HepG2 (cell line): ENCODE data around the gene SPTBN5. TPM values are rescaled to one million over a fixed set of nuclear protein-coding genes. Genes with fewer than 3 reads are reported as not detected.

Experiments
- ATAC-seq: fragments of 200-7000 bp; cut with Tn5 transposase; 3 replicates; pipeline ENCODE4 v1.9.1; 2020; ENCODE audit warnings: mild to moderate bottlenecking, moderate library complexity
- BruUV-seq: library from RNA; stranded (reverse); fragments of 400-500 nt; replicated peaks from 2 replicates; lab custom pipeline; 2021; lab: Mats Ljungman, UMichigan
- CTCF ChIA-PET: fragments of 300-600 bp; formaldehyde crosslinking; extraction: SDS; loops from one replicate; lab custom pipeline; 2021; ENCODE audit warnings: low total read pairs, inconsistent platforms, low intra/inter-chr PET ratio; lab: Yijun Ruan, JAX
- POLR2A ChIA-PET: fragments of 350-600 bp; sonication (Branson Sonifier 250); formaldehyde crosslinking; loops from one replicate; lab custom pipeline; 2020; ENCODE audit warnings: antibody characterized with exemption, inconsistent platforms; lab: Yijun Ruan, JAX
- DNase-seq: peaks from one replicate; pipeline ENCODE4 v3.0.0-alpha.2; 2015; ENCODE audit warnings: low spot score
- FAIRE-seq: peaks from 3 replicates; lab custom pipeline; 2011; peaks lifted over from hg19 to GRCh38; lab: Jason Lieb, UNC
- H2AFZ ChIP-seq: one replicate; pipeline ENCODE4 v1.6.1; 2011; ENCODE audit warnings: low read length, inconsistent platforms
- H3K27ac ChIP-seq: fragments of 300-600 bp; 3 replicates; pipeline ENCODE4 v1.8.0; 2011; ENCODE audit warnings: mixed run types, mild to moderate bottlenecking, mixed read lengths, low read length, inconsistent platforms; ENCODE audit not compliant: insufficient read depth; ENCODE audit errors: extremely low read length
- H3K27me3 ChIP-seq, 2 experiments: fragments of 200-600 bp in 1 of 2; 2 replicates in 1 of 2; 3 replicates in 1 of 2; pipeline versions ENCODE4 v1.6.0 to v1.8.0; 2011; ENCODE audit warnings: low read length in 2 of 2, mild to moderate bottlenecking in 2 of 2, moderate library complexity in 2 of 2, inconsistent platforms in 1 of 2; ENCODE audit not compliant: insufficient read depth in 2 of 2, control insufficient read depth in 1 of 2
- H3K36me3 ChIP-seq, 2 experiments: fragments of 200-600 bp in 1 of 2; replicated peaks in 1 of 2; 2 replicates in 1 of 2; 3 replicates in 1 of 2; pipeline versions ENCODE4 v1.5.1 to v1.8.0; 2011; ENCODE audit warnings: low read length in 2 of 2, inconsistent platforms in 1 of 2; ENCODE audit not compliant: insufficient read depth in 2 of 2, control insufficient read depth in 1 of 2
- H3K4me1 ChIP-seq: 2 replicates; pipeline ENCODE4 v1.5.1; 2012; ENCODE audit warnings: low read length, inconsistent platforms; ENCODE audit not compliant: insufficient read depth
- H3K4me2 ChIP-seq: 2 replicates; pipeline ENCODE4 v1.6.0; 2011; ENCODE audit warnings: low read depth, low read length, inconsistent platforms
- H3K4me3 ChIP-seq, 3 experiments: fragments of 200-600 bp in 1 of 3; sonication (generic), shearing (Covaris generic) in 1 of 3; replicated peaks in 1 of 3; 2 replicates each; pipeline ENCODE4 v1.5.1; 2011 to 2016; ENCODE audit warnings: low read length in 3 of 3, inconsistent platforms in 2 of 3, low read depth in 2 of 3, mild to moderate bottlenecking in 2 of 3, control low read depth in 1 of 3, mixed read lengths in 1 of 3; ENCODE audit not compliant: insufficient read depth in 1 of 3
- H3K79me2 ChIP-seq: one replicate; pipeline ENCODE4 v1.6.1; 2011; ENCODE audit warnings: low read length, inconsistent platforms; ENCODE audit not compliant: insufficient read depth
- H3K9ac ChIP-seq: 2 replicates; pipeline ENCODE4 v1.6.0; 2011; ENCODE audit warnings: mild to moderate bottlenecking, low read depth, low read length, inconsistent platforms; ENCODE audit not compliant: insufficient read depth
- H3K9me3 ChIP-seq: 2 replicates; pipeline ENCODE4 v1.5.1; 2012; ENCODE audit warnings: mild to moderate bottlenecking, low read length
- H4K20me1 ChIP-seq: 2 replicates; pipeline ENCODE4 v1.6.0; 2011; ENCODE audit warnings: inconsistent platforms, mild to moderate bottlenecking, low read length, moderate library complexity; ENCODE audit not compliant: insufficient read depth
- ASH2L ChIP-seq: fragments of 300-600, 200-600 bp; sonication (generic); IDR thresholded peaks from 2 replicates; pipeline ENCODE4 v1.7.0; 2017; ENCODE audit warnings: low read depth, mild to moderate bottlenecking, moderate library complexity, mixed read lengths, low read length; ENCODE audit not compliant: insufficient read length
- HCFC1 ChIP-seq: fragments of 150-350 bp; IDR thresholded peaks from 2 replicates; pipeline ENCODE4 v1.6.1; 2014; ENCODE audit warnings: low read depth, low read length
- SYNCRIP ChIP-seq: fragments of 200-400 bp; formaldehyde crosslinking; IDR thresholded peaks from 2 replicates; pipeline ENCODE4 v1.6.1; 2018; ENCODE audit warnings: mild to moderate bottlenecking, low read depth, low read length; ENCODE audit not compliant: insufficient read depth
- ZBTB3 ChIP-seq: sonication (generic); formaldehyde crosslinking; IDR thresholded peaks from 2 replicates; pipeline ENCODE4 v1.4.0; 2020; ENCODE audit warnings: low read depth, mild to moderate bottlenecking, moderate library complexity, missing genetic modification reagents, borderline replicate concordance
- ZSCAN22 ChIP-seq: sonication (generic); formaldehyde crosslinking; IDR thresholded peaks from 2 replicates; pipeline ENCODE4 v1.4.0; 2020; ENCODE audit warnings: mild to moderate bottlenecking, missing genetic modification reagents
- WGBS: methylation state at CpG from one replicate; pipeline ENCODE4 v1.1.6; 2017; ENCODE audit warnings: low lambda C conversion rate; 5-methylcytosine and 5-hydroxymethylcytosine counted together
- in situ Hi-C: cut with HindIII; loops from 2 replicates; pipeline ENCODE4 v1.10.0; 2017; ENCODE audit warnings: low pct_unique_long_range_greater_than_20kb; ENCODE audit not compliant: extremely low pct_ligation_motif_present
- intact Hi-C: fragments of 100-400 bp; cut with micrococcal nuclease; formaldehyde crosslinking; loops from one replicate; pipeline ENCODE4 v1.10.0; 2022; ENCODE audit not compliant: unreplicated experiment
- polyA plus RNA-seq, 8 experiments: library from polyadenylated mRNA; depleted of rRNA in 3 of 8; stranded (reverse) in 7 of 8; unstranded in 1 of 8; fragments of >200 nt; fragmentation: Illumina TruSeq in 4 of 8; extraction: Trizol in 4 of 8; gene quantifications; 2 replicates each; pipeline versions ENCODE4 v1.2.1 to v1.2.3, GENCODE V29; 2011 to 2016; ENCODE audit warnings: low read depth in 4 of 8, missing spikeins in 1 of 8, mixed read lengths in 1 of 8; ENCODE audit not compliant: insufficient read depth in 1 of 8
- total RNA-seq, 5 experiments: library from RNA; depleted of rRNA; stranded (reverse); fragments of >200 nt; fragmentation: Illumina TruSeq; extraction: Trizol; gene quantifications; 2 replicates each; pipeline ENCODE4 v1.2.3, GENCODE V29; 2016; ENCODE audit warnings: low read depth in 1 of 5
- TF ChIP-seq, protein P1 (sequence below): fragments of 450-650 bp; IDR thresholded peaks from 2 replicates; pipeline ENCODE4 v1.6.1; 2016

SPTBN5 gene
- total and polyA plus RNA-seq, 2 of the 13 experiments (the other 11 are each of a cell fraction or from before 2014, with no cell fraction given) = 0.01 to 0.07 TPM

DNA sequence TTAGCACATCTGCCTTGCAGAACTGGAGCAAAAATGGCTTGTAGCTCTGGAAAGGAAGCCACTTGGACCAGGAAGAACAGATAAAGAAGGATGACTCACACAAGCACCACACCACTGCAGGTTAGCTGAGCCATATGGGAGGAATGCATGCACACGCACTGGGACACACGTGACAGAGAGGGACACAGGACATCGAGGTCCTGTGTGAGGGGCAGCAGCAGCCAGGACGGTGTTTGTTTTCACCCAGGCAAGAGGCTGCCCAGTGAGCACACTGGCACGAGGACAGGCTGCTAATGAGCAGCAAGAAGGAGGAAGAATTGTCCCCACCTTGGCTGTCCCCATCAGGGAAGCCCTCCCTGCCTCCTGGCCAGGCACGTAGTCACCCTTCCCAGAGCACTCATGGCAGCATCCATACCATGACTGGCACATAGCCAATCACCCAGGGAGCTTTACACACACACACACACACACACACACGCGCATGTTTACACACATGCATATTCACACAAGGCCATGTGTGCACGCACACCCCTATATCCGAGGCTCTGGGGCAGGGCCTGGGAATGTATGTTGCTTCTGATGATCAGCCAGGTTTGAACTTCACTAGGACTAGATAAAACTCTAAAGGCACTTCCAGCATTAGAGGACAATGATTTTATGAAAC, 24.0 kb upstream of the SPTBN5 start:
- Histone ChIP-seq H3K4me3 (no peak overlapping the region), H3K4me1 (peaks cover 35% of the 10 kb centered on the region), H3K4me2 (no peak overlapping the region), H3K27me3 (no peaks in the 10 kb centered on the region), H4K20me1 (no peaks in the 10 kb centered on the region), H3K9ac (no peak overlapping the region), H3K9me3 (no peaks in the 10 kb centered on the region), H3K27ac (no peak overlapping the region), H2AFZ (no peak overlapping the region), H3K79me2 (no peaks in the 10 kb centered on the region), H3K36me3 (peaks cover 0 to 6% of the 10 kb centered on the region in 2 experiments; a peak in 1 of 5 replicates)
- TF ChIP-seq SYNCRIP (no peak), HCFC1 (no peak), ZBTB3 (CRISPR knock-in tag) (no peak)
- TF ChIP-seq, protein P1, sequence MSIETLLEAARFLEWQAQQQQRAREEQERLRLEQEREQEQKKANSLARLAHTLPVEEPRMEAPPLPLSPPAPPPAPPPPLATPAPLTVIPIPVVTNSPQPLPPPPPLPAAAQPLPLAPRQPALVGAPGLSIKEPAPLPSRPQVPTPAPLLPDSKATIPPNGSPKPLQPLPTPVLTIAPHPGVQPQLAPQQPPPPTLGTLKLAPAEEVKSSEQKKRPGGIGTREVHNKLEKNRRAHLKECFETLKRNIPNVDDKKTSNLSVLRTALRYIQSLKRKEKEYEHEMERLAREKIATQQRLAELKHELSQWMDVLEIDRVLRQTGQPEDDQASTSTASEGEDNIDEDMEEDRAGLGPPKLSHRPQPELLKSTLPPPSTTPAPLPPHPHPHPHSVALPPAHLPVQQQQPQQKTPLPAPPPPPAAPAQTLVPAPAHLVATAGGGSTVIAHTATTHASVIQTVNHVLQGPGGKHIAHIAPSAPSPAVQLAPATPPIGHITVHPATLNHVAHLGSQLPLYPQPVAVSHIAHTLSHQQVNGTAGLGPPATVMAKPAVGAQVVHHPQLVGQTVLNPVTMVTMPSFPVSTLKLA = peak; percentile 27; the same call in 1 of the 2 replicates
- CTCF ChIA-PET = no interaction called here
- DNase-seq (no peak), ATAC-seq (no peak), FAIRE-seq (no peak)
- POLR2A ChIA-PET = no interaction called here
- WGBS = 95% methylated on average over 2 of the region's 10 CpGs
- BruUV-seq = no TSS peak
- intact Hi-C loops = no loop called here
- in situ Hi-C loops = no loop called here

DNA sequence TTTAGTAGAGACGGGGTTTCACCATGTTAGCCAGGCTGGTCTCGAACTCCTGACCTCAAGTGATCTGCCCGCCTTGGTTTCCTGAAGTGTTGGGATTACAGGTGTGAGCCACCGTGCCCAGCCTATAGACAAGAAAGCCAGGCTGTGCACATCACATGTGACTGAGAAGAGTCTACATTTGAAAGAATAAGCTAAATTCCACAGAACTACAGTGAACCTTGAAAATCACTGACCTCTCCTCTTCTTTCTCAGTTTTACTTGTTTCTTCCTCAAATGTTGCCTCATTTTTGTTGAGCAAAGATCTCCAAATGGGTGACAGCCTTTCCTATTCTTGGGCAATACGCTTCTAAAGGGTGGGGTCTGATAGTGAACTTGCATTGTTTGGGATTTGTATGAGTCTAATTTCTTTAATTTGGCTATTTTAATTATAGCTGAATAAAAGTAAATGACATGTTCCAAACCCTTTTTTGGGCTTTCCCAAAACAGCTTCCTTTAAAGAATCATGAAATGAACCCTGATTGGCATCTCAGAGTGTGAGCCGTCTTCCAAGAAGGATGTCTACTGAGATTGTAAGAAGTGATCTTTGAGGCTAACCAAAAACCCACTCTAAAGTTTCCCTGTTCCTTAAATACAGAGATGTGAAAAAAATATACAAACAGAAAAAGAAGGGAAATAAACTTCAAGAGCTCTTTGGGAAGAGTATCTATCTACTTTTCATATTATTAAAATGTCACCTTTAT, 21.6 kb upstream of the SPTBN5 start:
- Histone ChIP-seq H3K27ac (no peak overlapping the region), H4K20me1 (no peaks in the 10 kb centered on the region), H3K4me3 (no peak overlapping the region), H3K4me2 (no peak overlapping the region), H3K79me2 (no peaks in the 10 kb centered on the region), H3K27me3 (no peaks in the 10 kb centered on the region), H3K36me3 (peaks cover 0 to 6% of the 10 kb centered on the region in 2 experiments; a peak in 1 of 5 replicates), H2AFZ (no peak overlapping the region), H3K9me3 (no peaks in the 10 kb centered on the region), H3K4me1 (peaks cover 10% of the 10 kb centered on the region), H3K9ac (no peak overlapping the region)
- FAIRE-seq = no peak
- ChIA-PET CTCF (no interaction called here), POLR2A (no interaction called here)
- no peak for DNase-seq
- in situ Hi-C loops (no loop called here), intact Hi-C loops (no loop called here)
- no peak for ATAC-seq
- no TSS peak for BruUV-seq
- TF ChIP-seq ZSCAN22 (CRISPR knock-in tag) (no peak), ASH2L (no peak)
- WGBS = 83% methylated on average over 4 of the region's 6 CpGs
